Spleen (tissue), 7 donors: Measurements from ENCODE around the gene TLE7.

Source experiments
- POLR2A ChIP-seq, 3 donors: fragments of 450-650 bp; IDR thresholded peaks; one replicate each; pipeline ENCODE4 v1.5.1; 2017; ENCODE audit warnings: antibody characterized with exemption in 3 of 3, mild to moderate bottlenecking in 1 of 3
- POLR2AphosphoS5 ChIP-seq, 3 donors: sonication (generic); formaldehyde crosslinking; IDR thresholded peaks; one replicate each; pipeline ENCODE4 v1.5.1; 2017; ENCODE audit warnings: antibody characterized with exemption in 3 of 3
- TF ChIP-seq, protein P1 (sequence below), 11 experiments: fragments of 200-600 bp in 7 of 11; fragments of 450-650 bp in 4 of 11; sonication (generic) in 4 of 11; IDR thresholded peaks in 8 of 11; conservative IDR thresholded peaks in 3 of 11; 1 replicate in 7 of 11; 2 replicates in 4 of 11; pipeline versions ENCODE4 v1.4.0 to v1.8.0; 2016 to 2021; ENCODE audit warnings: antibody characterized with exemption in 11 of 11, inconsistent platforms in 4 of 11, mild to moderate bottlenecking in 1 of 11
- donor health status: DM: no; HTN: no; CAD: no; lungs with moderate emphysema.
- donor health status: DM: no; HTN: no; CAD: no.
- donor health status: DM: no; HTN: no; CAD: no.

DNA sequence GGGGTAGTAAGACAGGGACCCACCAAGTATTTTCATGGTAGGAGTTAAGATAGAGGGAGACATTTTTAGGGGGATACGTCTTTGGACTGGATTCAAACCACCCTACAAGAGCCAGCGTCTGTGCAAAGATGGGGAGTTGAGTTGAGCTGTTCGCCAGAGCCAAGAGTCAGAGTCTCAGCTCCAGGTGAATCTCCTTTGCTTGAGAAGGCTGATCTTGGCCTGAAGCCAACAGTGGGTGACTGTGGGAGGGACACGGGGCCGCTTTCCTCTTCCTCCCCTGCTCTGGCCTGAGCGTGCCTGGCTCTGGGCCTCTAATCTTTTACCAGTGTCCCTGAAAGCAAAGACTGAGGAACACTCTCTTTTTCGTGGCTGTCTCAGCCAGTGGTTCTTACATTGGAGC is 5.4 kb downstream of the TLE7 start:
- TF ChIP-seq, protein P1, sequence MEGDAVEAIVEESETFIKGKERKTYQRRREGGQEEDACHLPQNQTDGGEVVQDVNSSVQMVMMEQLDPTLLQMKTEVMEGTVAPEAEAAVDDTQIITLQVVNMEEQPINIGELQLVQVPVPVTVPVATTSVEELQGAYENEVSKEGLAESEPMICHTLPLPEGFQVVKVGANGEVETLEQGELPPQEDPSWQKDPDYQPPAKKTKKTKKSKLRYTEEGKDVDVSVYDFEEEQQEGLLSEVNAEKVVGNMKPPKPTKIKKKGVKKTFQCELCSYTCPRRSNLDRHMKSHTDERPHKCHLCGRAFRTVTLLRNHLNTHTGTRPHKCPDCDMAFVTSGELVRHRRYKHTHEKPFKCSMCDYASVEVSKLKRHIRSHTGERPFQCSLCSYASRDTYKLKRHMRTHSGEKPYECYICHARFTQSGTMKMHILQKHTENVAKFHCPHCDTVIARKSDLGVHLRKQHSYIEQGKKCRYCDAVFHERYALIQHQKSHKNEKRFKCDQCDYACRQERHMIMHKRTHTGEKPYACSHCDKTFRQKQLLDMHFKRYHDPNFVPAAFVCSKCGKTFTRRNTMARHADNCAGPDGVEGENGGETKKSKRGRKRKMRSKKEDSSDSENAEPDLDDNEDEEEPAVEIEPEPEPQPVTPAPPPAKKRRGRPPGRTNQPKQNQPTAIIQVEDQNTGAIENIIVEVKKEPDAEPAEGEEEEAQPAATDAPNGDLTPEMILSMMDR (IDR thresholded peaks at IDR 0.05 in 8 of 11, conservative IDR thresholded peaks at IDR 0.05 in 3 of 11): no peak
- no peak for TF ChIP-seq POLR2A (IDR thresholded peaks at IDR 0.05)
- no peak for TF ChIP-seq POLR2AphosphoS5 (IDR thresholded peaks at IDR 0.05)
